A549 (cell line): ENCODE results near the gene MYT1. TPM values are rescaled to one million over a fixed set of nuclear protein-coding genes. Genes with fewer than 3 reads are reported as not detected.

ENCODE experiments used
- ATAC-seq, 2 experiments: fragments of 200-7000 bp in 1 of 2; fragments of >200 bp in 1 of 2; cut with Nextera tagmentation in 1 of 2; cut with Tn5 transposase in 1 of 2; 3 replicates each; pipeline versions ENCODE4 v1.8.0 to v1.9.1; 2018 to 2020; ENCODE audit warnings: mild to moderate bottlenecking in 1 of 2, moderate library complexity in 1 of 2
- CTCF ChIA-PET: fragments of 300-600 bp; sonication (Branson Sonifier 250); formaldehyde crosslinking; extraction: SDS; loops from one replicate; lab custom pipeline; 2021; ENCODE audit warnings: antibody characterized with exemption, inconsistent platforms; lab: Yijun Ruan, JAX
- POLR2A ChIA-PET: fragments of 350-600 bp; formaldehyde crosslinking; extraction: SDS; loops from one replicate; lab custom pipeline; 2021; ENCODE audit warnings: antibody characterized with exemption, inconsistent platforms; lab: Yijun Ruan, JAX
- DNase-seq, 2 experiments: peaks; one replicate each; pipeline versions ENCODE4 v3.0.0 to v3.0.0-alpha.2; 2011 to 2016; ENCODE audit warnings: low read depth in 1 of 2, low spot score in 1 of 2
- FAIRE-seq: peaks from 2 replicates; lab custom pipeline; 2011; peaks lifted over from hg19 to GRCh38; lab: Jason Lieb, UNC
- H3K27ac ChIP-seq, 2 experiments: fragments of >200 bp; sonication (Bioruptor Twin); formaldehyde crosslinking; 3 replicates each; pipeline ENCODE4 v1.5.1; 2016 to 2017
- H3K4me1 ChIP-seq: fragments of >200 bp; sonication (Bioruptor Twin); formaldehyde crosslinking; 3 replicates; pipeline ENCODE4 v1.6.1; 2016
- H3K4me2 ChIP-seq: fragments of >200 bp; sonication (Bioruptor Twin); formaldehyde crosslinking; 3 replicates; pipeline ENCODE4 v1.6.1; 2016
- H3K4me3 ChIP-seq: fragments of >200 bp; sonication (Bioruptor Twin); formaldehyde crosslinking; 3 replicates; pipeline ENCODE4 v1.5.1; 2016
- H3K9me3 ChIP-seq: fragments of >200 bp; sonication (Bioruptor Twin); formaldehyde crosslinking; 3 replicates; pipeline ENCODE4 v1.6.1; 2016
- ATOH8 ChIP-seq: fragments of 250-450 bp; sonication (Bioruptor Pico); IDR thresholded peaks from 2 replicates; pipeline ENCODE4 v1.5.0; 2020; ENCODE audit warnings: low read depth, mild to moderate bottlenecking, moderate library complexity
- BHLHE40 ChIP-seq: IDR thresholded peaks from 2 replicates; pipeline ENCODE4 v1.6.1; 2012; ENCODE audit warnings: low read depth, low read length, inconsistent platforms
- CBX8 ChIP-seq: fragments of 200-600 bp; sonication (generic); IDR thresholded peaks from 2 replicates; pipeline ENCODE4 v1.6.1; 2016
- CEBPB ChIP-seq, 2 experiments: fragments of >200 bp in 1 of 2; sonication (Bioruptor Twin) in 1 of 2; formaldehyde crosslinking in 1 of 2; IDR thresholded peaks; 2 replicates each; pipeline ENCODE4 v1.6.1; 2012 to 2016
- CHD4 ChIP-seq: fragments of 200-600 bp; sonication (generic); IDR thresholded peaks from 2 replicates; pipeline ENCODE4 v1.6.1; 2016; ENCODE audit warnings: antibody characterized with exemption, mild to moderate bottlenecking, borderline replicate concordance
- EP300 ChIP-seq, 2 experiments: fragments of >200 bp; sonication (Bioruptor Twin); formaldehyde crosslinking; IDR thresholded peaks; 2 replicates in 1 of 2; 3 replicates in 1 of 2; pipeline ENCODE4 v1.6.1; 2016 to 2017
- FOSB ChIP-seq: fragments of 250-450 bp; sonication (Bioruptor Pico); IDR thresholded peaks from 2 replicates; pipeline ENCODE4 v1.5.0; 2020; ENCODE audit warnings: mild to moderate bottlenecking, moderate library complexity
- GATA3 ChIP-seq: IDR thresholded peaks from 2 replicates; pipeline ENCODE4 v1.6.1; 2012; ENCODE audit warnings: borderline replicate concordance
- HDAC2 ChIP-seq: fragments of 200-600 bp; sonication (generic); IDR thresholded peaks from 2 replicates; pipeline ENCODE4 v1.6.1; 2016
- HEYL ChIP-seq: fragments of 250-450 bp; sonication (Bioruptor Pico); IDR thresholded peaks from 2 replicates; pipeline ENCODE4 v1.8.0; 2021; ENCODE audit warnings: mild to moderate bottlenecking, moderate library complexity
- HOXA7 ChIP-seq: fragments of 250-450 bp; sonication (Bioruptor Pico); IDR thresholded peaks from 2 replicates; pipeline ENCODE4 v1.5.0; 2020; ENCODE audit warnings: mild to moderate bottlenecking, moderate library complexity
- JUN ChIP-seq, 2 experiments: fragments of >200 bp; sonication (Bioruptor Twin); formaldehyde crosslinking; IDR thresholded peaks; 2 replicates in 1 of 2; 3 replicates in 1 of 2; pipeline ENCODE4 v1.6.1; 2016 to 2017
- JUNB ChIP-seq: fragments of >200 bp; sonication (Bioruptor Twin); formaldehyde crosslinking; IDR thresholded peaks from 2 replicates; pipeline ENCODE4 v1.6.1; 2016
- KDM5A ChIP-seq: fragments of 200-600 bp; sonication (generic); IDR thresholded peaks from 2 replicates; pipeline ENCODE4 v1.6.1; 2016; ENCODE audit warnings: antibody characterized with exemption, mild to moderate bottlenecking
- MAX ChIP-seq: IDR thresholded peaks from 2 replicates; pipeline ENCODE4 v1.6.1; 2012
- NR3C1 ChIP-seq: fragments of >200 bp; sonication (Bioruptor Twin); formaldehyde crosslinking; IDR thresholded peaks from 3 replicates; pipeline ENCODE4 v1.6.1; 2017
- PBX3 ChIP-seq: IDR thresholded peaks from 2 replicates; pipeline ENCODE4 v1.6.1; 2012
- POLR2A ChIP-seq: IDR thresholded peaks from 2 replicates; pipeline ENCODE4 v1.6.1; 2012; ENCODE audit warnings: mild to moderate bottlenecking, low read length
- POLR2AphosphoS2 ChIP-seq: conservative IDR thresholded peaks from 2 replicates; pipeline ENCODE4 v1.6.1; 2012; ENCODE audit warnings: low read length, improper control_type of control experiment, inconsistent platforms
- RFX5 ChIP-seq: fragments of 450-650 bp; IDR thresholded peaks from 2 replicates; pipeline ENCODE4 v1.7.1; 2014; ENCODE audit warnings: antibody characterized with exemption, mild to moderate bottlenecking, moderate library complexity
- RNF2 ChIP-seq: fragments of 200-600 bp; sonication (generic); IDR thresholded peaks from 2 replicates; pipeline ENCODE4 v1.6.1; 2016; ENCODE audit warnings: low read depth, mild to moderate bottlenecking, antibody characterized with exemption, moderate library complexity, borderline replicate concordance
- SREBF2 ChIP-seq: fragments of 450-650 bp; IDR thresholded peaks from 2 replicates; pipeline ENCODE4 v1.6.1; 2014; ENCODE audit warnings: mild to moderate bottlenecking, moderate library complexity
- TFCP2L1 ChIP-seq: fragments of 250-450 bp; sonication (Bioruptor Pico); IDR thresholded peaks from 2 replicates; pipeline ENCODE4 v1.5.0; 2021; ENCODE audit warnings: mild to moderate bottlenecking
- USF2 ChIP-seq: fragments of 450-650 bp; IDR thresholded peaks from 2 replicates; pipeline ENCODE4 v1.6.1; 2014; ENCODE audit warnings: antibody characterized with exemption
- ZFP36 ChIP-seq: fragments of 450-650 bp; IDR thresholded peaks from 2 replicates; pipeline ENCODE4 v1.6.1; 2014; ENCODE audit warnings: borderline replicate concordance; ENCODE audit not compliant: partially characterized antibody
- ZNF302 ChIP-seq: fragments of 250-450 bp; sonication (Bioruptor Pico); IDR thresholded peaks from 2 replicates; pipeline ENCODE4 v1.9.0; 2021; ENCODE audit warnings: inconsistent platforms, mild to moderate bottlenecking, moderate library complexity
- WGBS: methylation state at CpG from one replicate; pipeline ENCODE4 v1.1.6; 2017; ENCODE audit errors: missing lambda C conversion rate; 5-methylcytosine and 5-hydroxymethylcytosine counted together
- polyA plus RNA-seq, 4 experiments: library from polyadenylated mRNA; depleted of rRNA in 3 of 4; stranded (reverse); fragments of >200 nt; fragmentation: RNase III in 1 of 4; extraction: RNeasy Plus Mini Kit Qiagen cat#74134 plus additional on column Dnase treatment in 1 of 4; gene quantifications; 2 replicates in 3 of 4; 3 replicates in 1 of 4; pipeline ENCODE4 v1.2.3, GENCODE V29; 2011 to 2017
- TF ChIP-seq, protein P1 (sequence below): fragments of 250-450 bp; sonication (Bioruptor Pico); IDR thresholded peaks from 2 replicates; pipeline ENCODE4 v1.5.0; 2021; ENCODE audit warnings: mild to moderate bottlenecking, moderate library complexity, borderline replicate concordance
- TF ChIP-seq, protein P2 (sequence below): fragments of 150-350 bp; IDR thresholded peaks from 2 replicates; pipeline ENCODE4 v1.6.1; 2014; ENCODE audit warnings: low read depth, mild to moderate bottlenecking, low read length

The MYT1 gene
- polyA plus RNA-seq, 2 of the 4 experiments (the other 2 are of a cell fraction) = 0.21 to 0.22 TPM

DNA sequence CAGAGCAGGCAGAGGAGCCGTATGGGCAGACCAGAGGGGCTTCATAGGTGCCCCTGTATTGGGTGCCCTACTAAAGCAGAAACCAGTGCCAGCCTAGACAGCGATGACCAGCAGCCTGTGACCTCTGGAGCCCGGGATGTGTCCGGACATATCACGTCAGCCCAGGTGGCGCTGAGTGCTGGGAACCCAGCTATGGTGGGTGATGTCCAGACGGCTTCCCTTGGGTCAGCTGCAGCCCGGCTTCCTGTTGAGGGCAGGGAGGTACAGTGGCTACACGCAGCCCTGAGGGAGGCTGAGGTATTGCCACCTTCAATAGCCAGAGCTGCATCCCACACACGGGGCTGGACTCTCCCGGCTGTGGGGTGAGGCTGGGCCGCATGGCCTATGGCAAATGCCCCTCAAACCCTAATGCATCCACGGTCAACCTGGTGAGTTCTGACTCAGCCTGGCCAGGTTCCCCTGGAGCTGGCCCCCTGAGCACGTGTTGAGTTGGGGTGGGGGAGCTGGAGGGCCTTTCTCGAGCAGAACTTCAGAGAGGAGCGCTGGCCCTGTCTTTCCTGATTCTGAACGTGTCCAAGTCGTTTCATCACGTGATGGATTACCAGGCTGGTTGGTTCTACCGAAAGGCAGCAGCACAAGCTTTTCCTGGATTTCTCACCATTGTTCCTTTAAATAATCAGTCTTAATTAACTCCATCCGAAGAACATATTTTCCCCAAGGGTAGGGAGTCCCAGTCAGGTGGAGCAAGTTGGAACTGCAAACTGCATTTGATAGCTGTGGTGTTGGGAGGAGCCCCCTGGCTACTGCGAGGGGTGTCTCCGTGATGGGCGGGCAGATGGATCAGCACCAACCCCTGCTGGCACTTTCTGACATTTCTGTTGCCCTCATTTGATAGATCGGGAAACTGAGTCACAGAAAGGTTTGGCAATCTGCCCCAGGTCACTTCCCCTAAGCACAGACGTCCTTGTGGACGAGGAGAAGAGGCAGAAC is 7.1 kb upstream of the MYT1 start:
- ATAC-seq (no peak; a peak in 1 of 6 replicates), FAIRE-seq (no peak), DNase-seq (no peak)
- ChIA-PET CTCF (interaction anchor here (1.3 to 1.6 kb wide), 2 partner anchors 37 to 55 kb away, joined by 4 to 5 read pairs; no protein-coding TSS in a partner anchor), POLR2A (no interaction called here)
- TF ChIP-seq EP300 (IDR thresholded peaks at IDR 0.05) (no peak), USF2 (no peak), POLR2A (no peak), HEYL (CRISPR knock-in tag) (no peak), CHD4 (no peak), FOSB (no peak), PBX3 (no peak), MAX (no peak), ZNF302 (CRISPR knock-in tag) (no peak), JUNB (no peak), CBX8 (no peak), BHLHE40 (no peak), TFCP2L1 (CRISPR knock-in tag) (no peak), SREBF2 (no peak), KDM5A (no peak), HDAC2 (no peak), JUN (IDR thresholded peaks at IDR 0.05) (no peak), NR3C1 (no peak)
- TF ChIP-seq, protein P1, sequence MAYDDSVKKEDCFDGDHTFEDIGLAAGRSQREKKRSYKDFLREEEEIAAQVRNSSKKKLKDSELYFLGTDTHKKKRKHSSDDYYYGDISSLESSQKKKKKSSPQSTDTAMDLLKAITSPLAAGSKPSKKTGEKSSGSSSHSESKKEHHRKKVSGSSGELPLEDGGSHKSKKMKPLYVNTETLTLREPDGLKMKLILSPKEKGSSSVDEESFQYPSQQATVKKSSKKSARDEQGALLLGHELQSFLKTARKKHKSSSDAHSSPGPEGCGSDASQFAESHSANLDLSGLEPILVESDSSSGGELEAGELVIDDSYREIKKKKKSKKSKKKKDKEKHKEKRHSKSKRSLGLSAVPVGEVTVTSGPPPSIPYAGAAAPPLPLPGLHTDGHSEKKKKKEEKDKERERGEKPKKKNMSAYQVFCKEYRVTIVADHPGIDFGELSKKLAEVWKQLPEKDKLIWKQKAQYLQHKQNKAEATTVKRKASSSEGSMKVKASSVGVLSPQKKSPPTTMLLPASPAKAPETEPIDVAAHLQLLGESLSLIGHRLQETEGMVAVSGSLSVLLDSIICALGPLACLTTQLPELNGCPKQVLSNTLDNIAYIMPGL (CRISPR knock-in tag) = no peak
- TF ChIP-seq, protein P2, sequence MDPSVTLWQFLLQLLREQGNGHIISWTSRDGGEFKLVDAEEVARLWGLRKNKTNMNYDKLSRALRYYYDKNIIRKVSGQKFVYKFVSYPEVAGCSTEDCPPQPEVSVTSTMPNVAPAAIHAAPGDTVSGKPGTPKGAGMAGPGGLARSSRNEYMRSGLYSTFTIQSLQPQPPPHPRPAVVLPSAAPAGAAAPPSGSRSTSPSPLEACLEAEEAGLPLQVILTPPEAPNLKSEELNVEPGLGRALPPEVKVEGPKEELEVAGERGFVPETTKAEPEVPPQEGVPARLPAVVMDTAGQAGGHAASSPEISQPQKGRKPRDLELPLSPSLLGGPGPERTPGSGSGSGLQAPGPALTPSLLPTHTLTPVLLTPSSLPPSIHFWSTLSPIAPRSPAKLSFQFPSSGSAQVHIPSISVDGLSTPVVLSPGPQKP = no peak
- Histone ChIP-seq H3K9me3 (no peaks in the 10 kb centered on the region), H3K4me1 (no peaks in the 10 kb centered on the region), H3K27ac (no peak overlapping the region), H3K4me2 (no peak overlapping the region), H3K4me3 (no peak overlapping the region)
- 58% methylated on average over 21 of the region's 27 CpGs for WGBS

- ChIA-PET CTCF (no interaction called here), POLR2A (no interaction called here)
- WGBS = no CpG with 5 or more reads among the region's 1 CpG
- no peaks in the 10 kb centered on the region for H3K4me1 ChIP-seq
- no peak overlapping the region for H3K4me3 ChIP-seq
- no peak overlapping the region for H3K4me2 ChIP-seq
- TF ChIP-seq ZFP36 = no peak
- TF ChIP-seq HOXA7 = no peak
- no peak for TF ChIP-seq GATA3
- no peak for TF ChIP-seq POLR2AphosphoS2
- TF ChIP-seq ATOH8 = no peak
- no peak for TF ChIP-seq CEBPB (IDR thresholded peaks at IDR 0.05)
- no peak for TF ChIP-seq RNF2
- no peak for TF ChIP-seq PBX3
- no peak for TF ChIP-seq KDM5A
- no peak for TF ChIP-seq NR3C1
- no peak for TF ChIP-seq MAX
- no peak for TF ChIP-seq RFX5
- FAIRE-seq (no peak), DNase-seq (no peak), ATAC-seq (no peak)
- H3K27ac ChIP-seq = no peak overlapping the region
- no peaks in the 10 kb centered on the region for H3K9me3 ChIP-seq
Observed at GRCh38 chr20:64157878-64158277, 6.4 kb upstream of the MYT1 start.
